Progenitor cell of endocrine pancreas (in vitro differentiated cells): ENCODE data around the gene SRL. TPM values are rescaled to one million over a fixed set of nuclear protein-coding genes. Genes with fewer than 3 reads are reported as not detected.

Source experiments
- DNase-seq: peaks from one replicate; pipeline ENCODE4 v3.0.0; 2021; ENCODE audit warnings: low spot score; ENCODE audit not compliant: unreplicated experiment
- H3K27ac Mint-ChIP-seq: 2 replicates; pipeline ENCODE4 v1.8.0; 2021; ENCODE audit warnings: mild to moderate bottlenecking, moderate library complexity, mixed read lengths
- H3K27me3 Mint-ChIP-seq: 2 replicates; pipeline ENCODE4 v1.8.0; 2021; ENCODE audit warnings: mixed read lengths
- H3K36me3 Mint-ChIP-seq: 2 replicates; pipeline ENCODE4 v1.8.0; 2022; ENCODE audit warnings: mixed read lengths; ENCODE audit not compliant: insufficient read depth
- H3K4me1 Mint-ChIP-seq: 2 replicates; pipeline ENCODE4 v1.8.0; 2021; ENCODE audit warnings: low read depth, mixed read lengths
- H3K4me3 Mint-ChIP-seq: 2 replicates; pipeline ENCODE4 v1.8.0; 2021; ENCODE audit warnings: low read depth, mild to moderate bottlenecking, moderate library complexity, mixed read lengths
- H3K9me3 Mint-ChIP-seq: 2 replicates; pipeline ENCODE4 v1.8.0; 2021; ENCODE audit warnings: low read depth, mixed read lengths
- total RNA-seq: library from RNA; stranded (reverse); gene quantifications from 2 replicates; pipeline ENCODE4 v1.2.1, GENCODE V29; 2021
- TF ChIP-seq, protein P1 (sequence below): fragments of 200-600 bp; sonication (generic); IDR thresholded peaks from one replicate; pipeline ENCODE4 v1.5.0; 2021; ENCODE audit warnings: antibody characterized with exemption, mild to moderate bottlenecking; ENCODE audit not compliant: unreplicated experiment

SRL gene
- total RNA-seq, 1 donor from 2014 or later: not detected

DNA sequence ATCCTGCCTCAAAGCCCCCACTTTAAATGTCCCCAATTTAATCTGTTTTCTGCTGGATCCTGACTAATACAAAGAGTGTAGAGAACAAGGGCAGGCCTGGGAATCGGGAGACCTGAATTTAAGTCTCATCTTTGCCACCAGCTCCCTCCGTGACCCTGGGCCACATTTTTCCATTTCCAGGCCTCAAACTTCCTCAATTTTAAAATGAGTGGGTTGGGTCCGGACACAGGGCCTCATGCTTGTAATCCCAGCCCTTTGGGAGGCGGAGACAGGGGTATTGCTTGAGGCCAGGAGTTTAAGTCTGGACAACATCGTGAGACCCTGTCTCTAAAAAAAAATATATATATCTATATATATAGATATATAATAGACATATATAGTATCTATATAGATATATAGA is 61.4 kb downstream of the SRL start:
- H3K27ac Mint-ChIP-seq: no peak overlapping the region
- peaks cover 8% of the 10 kb centered on the region for H3K27me3 Mint-ChIP-seq
- H3K9me3 Mint-ChIP-seq: no peaks in the 10 kb centered on the region
- peaks cover 3% of the 10 kb centered on the region for H3K4me1 Mint-ChIP-seq
- DNase-seq: no peak
- no peaks in the 10 kb centered on the region for H3K36me3 Mint-ChIP-seq
- TF ChIP-seq, protein P1, sequence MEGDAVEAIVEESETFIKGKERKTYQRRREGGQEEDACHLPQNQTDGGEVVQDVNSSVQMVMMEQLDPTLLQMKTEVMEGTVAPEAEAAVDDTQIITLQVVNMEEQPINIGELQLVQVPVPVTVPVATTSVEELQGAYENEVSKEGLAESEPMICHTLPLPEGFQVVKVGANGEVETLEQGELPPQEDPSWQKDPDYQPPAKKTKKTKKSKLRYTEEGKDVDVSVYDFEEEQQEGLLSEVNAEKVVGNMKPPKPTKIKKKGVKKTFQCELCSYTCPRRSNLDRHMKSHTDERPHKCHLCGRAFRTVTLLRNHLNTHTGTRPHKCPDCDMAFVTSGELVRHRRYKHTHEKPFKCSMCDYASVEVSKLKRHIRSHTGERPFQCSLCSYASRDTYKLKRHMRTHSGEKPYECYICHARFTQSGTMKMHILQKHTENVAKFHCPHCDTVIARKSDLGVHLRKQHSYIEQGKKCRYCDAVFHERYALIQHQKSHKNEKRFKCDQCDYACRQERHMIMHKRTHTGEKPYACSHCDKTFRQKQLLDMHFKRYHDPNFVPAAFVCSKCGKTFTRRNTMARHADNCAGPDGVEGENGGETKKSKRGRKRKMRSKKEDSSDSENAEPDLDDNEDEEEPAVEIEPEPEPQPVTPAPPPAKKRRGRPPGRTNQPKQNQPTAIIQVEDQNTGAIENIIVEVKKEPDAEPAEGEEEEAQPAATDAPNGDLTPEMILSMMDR: no peak
- H3K4me3 Mint-ChIP-seq: no peak overlapping the region

DNA sequence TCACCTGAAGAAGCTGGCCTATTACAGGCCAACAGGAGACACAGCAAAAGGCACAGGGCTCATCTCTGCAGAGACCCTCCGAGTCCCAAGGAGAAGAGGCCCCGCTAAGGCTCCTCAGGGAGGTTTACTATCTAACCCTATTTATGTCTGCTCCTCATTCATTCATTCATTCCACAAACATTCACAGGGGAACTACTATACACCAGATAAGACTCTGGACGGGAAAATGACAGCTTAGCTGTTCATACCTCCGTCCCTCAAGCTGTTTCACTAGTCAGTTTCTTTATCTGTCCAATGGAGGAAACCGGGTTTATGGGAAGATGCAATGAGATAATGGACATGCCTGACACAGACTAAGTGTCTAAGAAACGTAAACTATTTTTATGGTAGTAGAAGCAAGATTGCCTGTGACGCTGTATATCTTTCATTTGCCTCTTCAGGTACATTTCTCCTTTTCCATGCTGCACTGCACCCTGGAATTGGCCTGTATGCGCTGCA is 62.1 kb downstream of the SRL start:
- Mint-ChIP-seq H3K27ac (no peak overlapping the region), H3K27me3 (peaks cover 7% of the 10 kb centered on the region), H3K36me3 (no peaks in the 10 kb centered on the region), H3K4me3 (no peak overlapping the region), H3K9me3 (no peaks in the 10 kb centered on the region), H3K4me1 (peaks cover 3% of the 10 kb centered on the region)
- no peak for DNase-seq
- TF ChIP-seq, protein P1: no peak

DNA sequence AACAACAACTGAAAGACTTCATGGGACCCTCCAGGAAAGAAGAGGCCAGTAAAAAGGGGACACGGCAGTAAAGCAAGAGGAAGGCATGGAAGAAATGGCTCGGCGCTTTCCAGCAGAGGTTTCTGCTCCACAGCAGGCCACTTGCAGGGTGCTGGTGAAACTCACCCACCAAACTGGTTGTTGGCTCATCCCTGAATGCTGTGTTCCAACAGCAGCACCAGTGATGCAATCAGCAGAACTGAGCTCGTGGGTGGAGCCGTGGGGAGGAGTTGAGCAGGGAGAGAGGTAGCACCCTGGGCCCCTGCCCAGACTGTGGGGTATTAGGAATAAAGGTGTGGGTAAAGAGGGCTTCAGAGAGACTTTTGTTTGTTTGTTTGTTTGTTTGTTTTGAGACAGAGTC is 62.9 kb downstream of the SRL start:
- TF ChIP-seq, protein P1: no peak
- no peak for DNase-seq
- H3K27ac Mint-ChIP-seq: no peak overlapping the region
- no peaks in the 10 kb centered on the region for H3K9me3 Mint-ChIP-seq
- H3K36me3 Mint-ChIP-seq: no peaks in the 10 kb centered on the region
- peaks cover 4% of the 10 kb centered on the region for H3K27me3 Mint-ChIP-seq
- H3K4me1 Mint-ChIP-seq: no peaks in the 10 kb centered on the region
- H3K4me3 Mint-ChIP-seq: no peak overlapping the region

DNA sequence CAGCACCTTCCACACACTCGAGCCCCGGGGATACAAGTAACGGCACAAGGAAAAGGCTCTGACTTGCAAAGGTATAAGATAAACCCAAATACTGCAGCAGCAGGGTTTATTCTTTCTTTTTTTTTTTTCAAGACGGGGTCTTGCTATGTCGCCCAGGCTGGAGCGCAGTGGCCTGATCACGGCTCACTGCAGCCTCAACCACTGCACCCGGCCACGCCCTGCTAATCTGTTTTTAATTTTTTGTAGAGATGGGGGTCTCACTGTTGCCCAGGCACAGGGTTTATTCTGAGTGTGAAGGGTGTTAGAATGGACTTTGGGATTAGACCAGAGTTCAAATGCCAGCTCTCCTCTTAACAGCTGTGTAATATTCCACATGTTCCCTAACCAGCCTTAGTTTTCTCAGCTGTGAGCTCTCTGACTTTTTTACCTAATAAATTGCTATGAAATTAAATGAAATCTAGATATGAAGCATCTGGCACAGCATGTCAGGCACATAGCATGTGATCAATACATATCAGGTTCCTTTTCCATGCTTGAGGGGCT is 63.3 kb downstream of the SRL start:
- DNase-seq: no peak
- Mint-ChIP-seq H3K9me3 (no peaks in the 10 kb centered on the region), H3K4me1 (no peaks in the 10 kb centered on the region), H3K27ac (no peak overlapping the region), H3K4me3 (no peak overlapping the region), H3K36me3 (no peaks in the 10 kb centered on the region), H3K27me3 (peaks cover 4% of the 10 kb centered on the region)
- TF ChIP-seq, protein P1: no peak

DNA sequence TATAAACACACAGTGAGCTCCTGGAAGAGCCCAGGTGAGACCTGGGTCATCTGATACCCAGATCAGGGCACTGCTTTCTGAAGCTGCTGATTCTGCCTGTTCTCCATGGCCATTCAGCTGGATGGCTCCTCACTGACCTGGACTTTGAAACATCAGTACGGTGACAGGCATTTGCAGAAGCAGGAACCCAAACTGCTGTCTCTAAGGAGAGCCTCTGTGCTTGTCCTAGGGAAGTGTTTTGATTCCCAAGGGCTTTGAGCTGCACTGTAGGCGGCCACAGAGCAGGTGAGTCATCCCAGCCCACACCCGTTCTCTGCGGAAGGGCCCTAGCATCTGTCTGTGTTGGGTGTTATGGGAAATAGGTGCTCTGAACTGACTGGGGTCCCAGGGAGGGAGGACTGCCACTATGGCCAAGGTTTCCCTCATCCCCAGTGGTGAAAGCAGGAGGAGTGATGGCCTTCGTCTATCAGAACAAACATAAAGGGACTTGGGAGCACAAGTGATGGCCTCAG is 64.9 kb downstream of the SRL start:
- Mint-ChIP-seq H3K4me1 (no peaks in the 10 kb centered on the region), H3K27me3 (peaks cover 4% of the 10 kb centered on the region), H3K36me3 (no peaks in the 10 kb centered on the region), H3K27ac (no peak overlapping the region), H3K4me3 (no peak overlapping the region), H3K9me3 (no peaks in the 10 kb centered on the region)
- no peak for DNase-seq
- TF ChIP-seq, protein P1: no peak
